22Rv1 (cell line): ENCODE measurements around the gene RBBP8NL.
A peak's percentile ranks its signal among the peaks of the same experiment; 100 is the strongest.

Source experiments
- H3K27ac ChIP-seq: fragments of 450-650 bp; 2 replicates; pipeline ENCODE4 v1.5.1; 2017
- ZFX ChIP-seq: fragments of 450-650 bp; IDR thresholded peaks from 2 replicates; pipeline ENCODE4 v1.6.1; 2017; ENCODE audit warnings: antibody characterized with exemption, borderline replicate concordance
- TF ChIP-seq, protein P1 (sequence below): fragments of 450-650 bp; IDR thresholded peaks from 2 replicates; pipeline ENCODE4 v1.5.1; 2017; ENCODE audit warnings: mild to moderate bottlenecking

RBBP8NL gene

DNA sequence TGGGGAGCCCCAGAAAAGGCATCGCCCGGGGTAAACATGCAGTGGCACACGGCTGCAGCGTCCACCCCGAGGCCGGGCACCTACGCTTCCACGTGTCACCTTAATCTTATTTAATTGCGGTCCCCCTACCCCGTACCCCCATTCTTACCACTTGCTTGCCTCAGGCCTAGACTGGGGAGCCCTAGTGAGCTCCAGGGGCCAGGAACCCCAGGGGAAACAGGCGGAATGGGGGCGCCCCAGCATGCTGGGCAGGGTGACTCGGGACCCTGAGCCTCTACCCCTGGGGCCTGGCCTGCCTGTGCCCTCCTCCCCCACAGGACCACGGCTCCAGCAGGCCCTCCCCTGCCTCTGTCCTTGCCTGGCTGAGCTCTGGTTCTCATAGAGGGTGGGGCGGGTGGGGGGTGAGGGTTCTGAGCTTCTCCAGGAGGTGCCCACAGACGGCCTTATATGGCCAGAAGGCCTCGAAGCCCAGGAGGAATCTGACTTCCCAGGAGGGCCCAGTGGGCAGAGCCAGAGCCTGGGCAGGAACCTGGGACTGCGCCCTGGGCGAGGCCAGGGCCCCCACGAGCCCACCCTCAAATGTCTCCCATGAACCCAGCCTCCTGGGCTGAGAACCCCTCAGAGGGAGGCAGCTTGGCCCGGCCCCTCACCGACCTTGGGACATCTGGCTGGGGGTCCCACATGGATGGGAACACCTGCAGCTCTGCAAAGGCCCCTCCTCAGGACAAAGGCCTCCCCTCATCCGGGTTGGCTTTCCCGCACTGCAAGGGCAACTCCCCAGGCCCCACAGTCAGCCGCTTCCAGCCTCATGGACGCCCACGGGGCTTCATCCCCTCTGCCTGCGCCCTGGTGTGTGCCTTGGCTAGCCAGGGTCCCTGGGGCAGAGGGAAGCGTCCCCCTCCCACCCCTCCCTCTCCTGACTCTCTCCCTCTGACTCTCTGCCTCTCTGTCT, 55.0 kb downstream of the RBBP8NL start:
- no peak overlapping the region for H3K27ac ChIP-seq
- no peak for TF ChIP-seq ZFX
- TF ChIP-seq, protein P1, sequence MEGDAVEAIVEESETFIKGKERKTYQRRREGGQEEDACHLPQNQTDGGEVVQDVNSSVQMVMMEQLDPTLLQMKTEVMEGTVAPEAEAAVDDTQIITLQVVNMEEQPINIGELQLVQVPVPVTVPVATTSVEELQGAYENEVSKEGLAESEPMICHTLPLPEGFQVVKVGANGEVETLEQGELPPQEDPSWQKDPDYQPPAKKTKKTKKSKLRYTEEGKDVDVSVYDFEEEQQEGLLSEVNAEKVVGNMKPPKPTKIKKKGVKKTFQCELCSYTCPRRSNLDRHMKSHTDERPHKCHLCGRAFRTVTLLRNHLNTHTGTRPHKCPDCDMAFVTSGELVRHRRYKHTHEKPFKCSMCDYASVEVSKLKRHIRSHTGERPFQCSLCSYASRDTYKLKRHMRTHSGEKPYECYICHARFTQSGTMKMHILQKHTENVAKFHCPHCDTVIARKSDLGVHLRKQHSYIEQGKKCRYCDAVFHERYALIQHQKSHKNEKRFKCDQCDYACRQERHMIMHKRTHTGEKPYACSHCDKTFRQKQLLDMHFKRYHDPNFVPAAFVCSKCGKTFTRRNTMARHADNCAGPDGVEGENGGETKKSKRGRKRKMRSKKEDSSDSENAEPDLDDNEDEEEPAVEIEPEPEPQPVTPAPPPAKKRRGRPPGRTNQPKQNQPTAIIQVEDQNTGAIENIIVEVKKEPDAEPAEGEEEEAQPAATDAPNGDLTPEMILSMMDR = no peak

DNA sequence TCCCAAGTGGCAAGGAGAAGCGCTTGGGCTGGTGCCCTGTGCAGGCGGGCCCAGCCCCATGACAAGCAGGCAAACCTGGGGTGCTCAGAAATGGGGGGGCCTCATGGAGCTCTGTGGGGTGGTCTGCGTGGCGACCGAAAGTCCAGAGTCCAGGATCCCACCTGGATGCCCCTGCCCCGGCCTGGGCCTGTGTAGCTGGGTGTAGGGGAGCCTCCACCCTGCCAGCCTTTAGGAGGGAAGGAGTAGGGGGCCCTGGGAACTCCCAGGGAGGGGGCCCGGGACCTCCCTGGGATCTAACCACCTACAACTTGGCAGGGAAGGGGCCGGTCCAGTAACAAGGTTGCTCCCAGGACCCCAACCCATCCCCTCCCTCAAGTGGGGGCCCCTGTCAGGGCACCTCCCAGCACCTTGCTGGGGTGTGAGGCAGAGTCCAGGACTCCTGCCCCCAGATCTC, 55.7 kb downstream of the RBBP8NL start:
- no peak overlapping the region for H3K27ac ChIP-seq
- TF ChIP-seq, protein P1 = no peak
- TF ChIP-seq ZFX = no peak

DNA sequence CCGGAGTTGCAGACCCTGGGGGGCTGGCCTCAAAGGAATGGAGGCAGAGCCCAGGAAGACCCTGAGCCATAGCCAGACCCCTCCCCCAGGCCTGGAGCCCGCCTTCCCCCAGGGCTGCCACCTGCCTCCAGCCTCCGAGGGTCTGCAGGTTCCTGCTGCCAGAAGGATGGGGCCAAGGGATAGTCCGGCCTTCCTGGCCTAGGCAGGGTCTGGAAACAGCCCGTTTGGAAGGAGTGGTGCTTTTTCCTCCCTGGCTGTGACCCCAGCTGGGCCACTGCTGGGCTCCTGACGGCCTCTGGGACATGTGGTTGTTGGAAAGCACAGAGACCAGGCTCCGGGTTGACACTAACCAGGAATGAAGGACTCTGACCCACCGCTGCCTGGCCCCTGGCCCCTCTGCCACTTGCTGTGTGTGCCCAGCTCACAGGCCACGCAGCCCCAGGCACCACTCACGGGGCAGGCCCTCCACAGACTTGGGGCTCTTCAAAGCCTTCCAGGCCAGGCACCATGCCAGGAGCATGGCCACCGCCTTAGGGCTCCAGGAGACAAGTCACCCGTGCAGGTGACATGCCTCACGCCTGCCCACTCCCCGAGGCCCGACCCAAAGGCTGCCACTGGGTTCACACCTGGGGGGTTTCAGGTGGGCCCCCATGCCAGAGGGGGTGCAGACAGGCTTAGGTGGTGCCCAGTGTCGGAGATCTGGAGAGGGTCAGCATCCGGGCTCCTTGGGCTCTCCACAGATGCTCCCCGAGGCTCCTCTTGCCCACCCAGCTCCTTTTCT, 56.3 kb downstream of the RBBP8NL start:
- H3K27ac ChIP-seq = peak overlapping the region; percentile 7; the same call in 1 of the 2 replicates
- TF ChIP-seq ZFX = no peak
- TF ChIP-seq, protein P1 = no peak

DNA sequence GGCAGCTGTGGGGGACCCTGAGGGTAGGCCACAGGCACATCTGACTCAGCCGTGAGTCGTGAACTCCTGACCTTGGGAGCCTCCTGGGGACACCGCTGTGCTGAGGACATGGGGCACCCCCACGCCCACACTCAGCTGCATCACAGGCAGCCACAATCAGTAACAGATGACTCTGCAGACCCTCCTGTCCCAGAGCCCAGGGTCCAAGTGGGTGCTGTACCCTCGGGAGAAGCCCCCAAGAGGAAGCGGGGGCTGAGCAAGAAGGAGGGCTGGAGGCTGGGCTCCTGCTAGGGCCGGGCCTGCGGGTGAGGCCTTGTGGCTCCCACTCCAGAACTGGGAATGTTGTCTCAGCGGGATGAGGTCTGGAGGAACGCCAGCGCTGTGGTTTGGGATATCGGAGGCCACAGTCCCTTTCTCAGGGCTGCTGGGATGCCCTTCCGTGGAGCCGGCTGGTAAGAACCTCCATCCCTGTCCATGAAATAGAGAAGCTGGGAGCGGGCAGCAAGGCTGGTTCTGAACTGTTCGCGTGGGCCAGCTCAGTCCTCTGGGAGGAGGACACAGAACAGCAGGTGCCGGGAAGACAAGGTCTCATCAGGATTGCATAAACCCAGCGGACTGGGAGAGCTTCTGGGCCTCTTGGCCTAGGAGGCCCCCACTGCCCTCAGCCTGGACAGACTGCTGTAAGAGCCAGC, 57.1 kb downstream of the RBBP8NL start:
- peak overlapping the region; percentile 7; the same call in 1 of the 2 replicates for H3K27ac ChIP-seq
- no peak for TF ChIP-seq ZFX
- TF ChIP-seq, protein P1 = no peak

DNA sequence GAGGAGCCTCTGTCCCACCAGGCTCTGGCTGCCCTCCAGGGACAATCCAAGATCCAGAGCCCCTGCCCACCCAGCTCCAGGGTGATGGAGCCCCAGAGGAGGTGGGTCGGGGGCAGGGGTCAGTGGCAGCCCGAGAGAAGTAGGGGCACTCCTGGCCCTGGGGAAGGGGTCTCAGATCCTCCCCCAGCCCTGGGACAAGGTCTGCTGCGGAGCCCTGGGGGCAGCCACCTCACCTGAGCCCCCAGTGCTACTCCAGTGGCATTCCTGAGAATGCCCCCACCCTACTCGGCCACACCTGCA, 57.6 kb downstream of the RBBP8NL start:
- H3K27ac ChIP-seq = no peak overlapping the region
- TF ChIP-seq, protein P1 = no peak
- TF ChIP-seq ZFX = no peak

DNA sequence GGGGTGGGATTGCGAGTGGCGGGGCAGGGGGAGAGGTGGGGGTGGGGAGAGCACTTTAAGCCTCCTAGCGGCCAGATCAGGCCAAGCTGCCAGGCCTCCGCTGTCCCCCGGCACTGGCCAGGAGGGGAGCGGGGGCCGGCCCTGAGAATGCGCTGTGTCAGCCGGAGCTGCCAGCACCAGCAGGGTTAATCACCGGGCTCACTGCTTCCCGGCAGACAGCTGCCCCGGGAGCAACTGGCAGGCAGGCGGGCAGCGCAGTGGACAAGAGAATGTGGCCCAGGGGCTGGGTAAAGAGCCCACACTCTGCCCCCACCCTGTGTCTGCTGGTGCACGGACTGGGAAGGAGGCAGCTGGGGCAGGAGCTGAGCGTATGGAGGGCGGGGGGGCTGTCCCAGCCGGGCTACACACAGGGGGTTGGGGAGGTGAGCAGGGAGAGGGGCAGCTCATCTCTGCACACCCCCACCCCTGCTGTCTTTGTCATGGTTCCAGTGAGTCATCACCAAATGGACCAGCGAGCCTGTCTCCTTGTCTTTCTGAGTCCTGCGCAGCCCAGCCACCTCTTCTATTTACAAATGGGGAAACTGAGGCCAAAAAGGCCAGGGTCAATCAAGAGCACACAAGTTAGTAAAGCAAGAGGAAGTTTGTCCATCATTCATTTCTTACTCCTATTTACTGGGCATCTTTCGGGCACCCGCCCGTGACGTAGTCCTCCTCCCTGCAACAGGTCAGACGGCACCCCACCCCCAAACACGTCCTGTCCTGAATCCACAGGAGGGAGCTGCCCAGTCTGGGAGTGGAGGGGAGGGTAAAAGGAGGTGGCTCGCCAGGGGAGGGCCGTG, 58.1 kb downstream of the RBBP8NL start:
- no peak overlapping the region for H3K27ac ChIP-seq
- TF ChIP-seq, protein P1 = no peak
- TF ChIP-seq ZFX = no peak
